ENCODE data around the gene ABLIM1. TPM values are rescaled to one million over a fixed set of nuclear protein-coding genes. Genes with fewer than 3 reads are reported as not detected.

The ABLIM1 gene
- total RNA-seq, 2 experiments from 2014 or later: 91.5 to 97.9 TPM

DNA sequence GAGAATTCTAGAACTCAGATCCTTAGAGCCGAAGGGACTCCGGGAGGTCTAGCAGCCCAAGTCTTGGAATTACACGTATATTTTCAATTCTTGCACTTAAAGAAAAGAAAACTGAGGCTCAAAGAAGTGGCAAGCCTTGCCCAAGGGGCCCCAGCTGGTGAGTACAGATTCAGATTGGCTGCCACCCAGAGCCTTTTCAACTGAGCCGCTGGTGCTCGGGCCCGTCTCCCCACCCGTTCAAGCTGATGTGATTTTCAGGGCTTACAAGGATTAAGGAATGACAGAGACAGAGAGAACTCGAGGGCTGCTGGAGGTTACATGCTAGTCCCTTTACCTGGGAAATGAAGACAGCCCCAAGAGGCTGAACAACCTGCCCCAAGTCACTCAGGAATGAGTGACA lies 117.8 kb downstream of the ABLIM1 start:
- DNase-seq: no peak
- ChIA-PET POLR2A (interaction anchor here (1.3 to 10.0 kb wide), 4 partner anchors 10 to 41 kb away, joined by 3 to 211 read pairs (median 40); no protein-coding TSS in a partner anchor), CTCF (interaction anchor here (1.2 to 8.8 kb wide), 6 partner anchors 10 to 236 kb away, joined by 3 to 93 read pairs (median 8); no protein-coding TSS in a partner anchor)
- Mint-ChIP-seq H3K27me3 (no peaks in the 10 kb centered on the region), H3K4me1 (peaks cover 84% of the 10 kb centered on the region), H3K9me3 (peaks cover 2% of the 10 kb centered on the region), H3K4me3 (no peak overlapping the region), H3K36me3 (ENCODE audit: low read depth) (peaks cover 4% of the 10 kb centered on the region), H3K27ac (peak overlapping the region; percentile 98)

DNA sequence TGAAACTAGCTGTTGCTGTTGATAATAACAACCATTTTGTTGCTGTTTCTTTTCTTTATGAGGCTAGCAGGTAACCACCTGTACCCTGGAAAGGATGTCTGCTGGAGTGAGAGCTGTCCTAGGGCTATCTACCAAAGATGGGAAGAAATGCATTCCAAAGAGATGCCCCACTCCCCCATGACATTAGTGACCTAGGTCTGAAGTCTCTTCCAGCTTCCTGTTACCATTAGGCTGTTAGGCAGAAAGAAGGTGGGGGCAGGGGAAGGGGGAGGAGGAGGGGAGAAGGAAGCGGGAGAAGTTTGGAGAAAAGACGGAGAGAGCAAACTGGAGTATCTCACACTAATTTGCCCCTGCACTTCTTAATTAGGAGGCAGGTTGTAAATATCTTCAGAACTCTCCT lies 118.5 kb downstream of the ABLIM1 start:
- Mint-ChIP-seq H3K27me3 (no peaks in the 10 kb centered on the region), H3K9me3 (peaks cover 2% of the 10 kb centered on the region), H3K4me1 (peaks cover 78% of the 10 kb centered on the region), H3K36me3 (ENCODE audit: low read depth) (peaks cover 4% of the 10 kb centered on the region), H3K4me3 (no peak overlapping the region), H3K27ac (peak overlapping the region; percentile 98)
- no peak for DNase-seq
- ChIA-PET POLR2A (interaction anchor here (0.9 to 10.0 kb wide), 6 partner anchors 9 to 282 kb away, joined by 3 to 211 read pairs (median 4); partner anchors contain the start of gene FHIP2A), CTCF (interaction anchor here (0.8 to 8.8 kb wide), 6 partner anchors 14 to 235 kb away, joined by 3 to 93 read pairs (median 5); no protein-coding TSS in a partner anchor)

GRCh38 chr10:114538181-114538906 lies 119.7 kb downstream of the ABLIM1 start:
- H3K27me3 Mint-ChIP-seq: no peaks in the 10 kb centered on the region
- peaks cover 2% of the 10 kb centered on the region for H3K9me3 Mint-ChIP-seq
- DNase-seq: peak; percentile 75
- H3K4me1 Mint-ChIP-seq: peaks cover 65% of the 10 kb centered on the region
- ChIA-PET POLR2A (interaction anchor here (1.2 to 10.0 kb wide), 4 partner anchors 8 to 263 kb away, joined by 3 to 211 read pairs (median 40); no protein-coding TSS in a partner anchor), CTCF (interaction anchor here (1.4 to 8.8 kb wide), 3 partner anchors 12 to 50 kb away, joined by 7 to 93 read pairs (median 14); no protein-coding TSS in a partner anchor)
- H3K4me3 Mint-ChIP-seq: no peak overlapping the region
- peak overlapping the region; percentile 53 for H3K27ac Mint-ChIP-seq
- peaks cover 7% of the 10 kb centered on the region for H3K36me3 Mint-ChIP-seq (ENCODE audit: low read depth)

DNA sequence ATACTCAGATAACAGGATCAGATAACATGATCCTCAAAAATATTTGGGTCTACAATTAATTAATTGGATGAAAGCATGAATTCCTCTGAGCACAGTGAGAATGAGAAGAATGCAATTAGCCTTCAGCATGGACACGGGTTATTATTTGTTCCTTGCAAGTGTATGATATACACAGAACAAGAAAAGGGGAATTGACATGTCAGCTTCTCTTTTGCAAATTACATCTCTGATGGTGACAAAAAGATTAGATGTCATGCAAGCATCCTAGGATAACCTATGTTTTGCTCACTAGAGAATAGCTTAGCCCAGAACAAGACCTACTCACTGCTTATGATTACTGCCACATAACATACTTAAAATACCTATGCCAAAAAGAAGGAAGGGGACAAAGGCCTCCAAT lies 120.3 kb downstream of the ABLIM1 start:
- Mint-ChIP-seq H3K4me3 (no peak overlapping the region), H3K9me3 (peaks cover 2% of the 10 kb centered on the region), H3K4me1 (peaks cover 59% of the 10 kb centered on the region), H3K36me3 (ENCODE audit: low read depth) (peaks cover 8% of the 10 kb centered on the region), H3K27me3 (no peaks in the 10 kb centered on the region), H3K27ac (no peak overlapping the region)
- DNase-seq: no peak
- CTCF ChIA-PET: interaction anchor here (2.7 kb wide), 1 partner anchor 11 kb away, joined by 14 read pairs; no protein-coding TSS in a partner anchor
- POLR2A ChIA-PET: interaction anchor here (8.5 to 10.0 kb wide), 2 partner anchors 13 to 39 kb away, joined by 74 to 211 read pairs; no protein-coding TSS in a partner anchor

DNA sequence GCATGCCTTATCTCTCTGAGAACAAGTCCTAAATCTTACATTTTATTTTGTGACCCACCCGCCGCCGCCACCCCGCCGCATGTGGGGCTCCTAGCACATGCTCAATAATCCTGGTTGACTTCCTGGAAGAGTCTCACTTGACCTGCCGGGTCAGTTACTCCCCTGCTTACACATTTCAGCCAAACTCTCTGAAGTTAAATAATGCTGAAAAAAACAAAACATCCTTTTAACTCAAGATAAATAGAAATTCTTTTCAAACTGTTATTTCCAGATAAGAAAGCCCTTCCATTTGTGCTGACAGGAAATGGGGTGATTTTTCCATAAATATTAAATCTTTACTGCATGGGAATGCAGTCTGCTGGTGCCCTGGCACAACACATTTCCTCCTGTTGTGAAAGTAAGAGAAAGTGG lies 123.5 kb downstream of the ABLIM1 start:
- H3K9me3 Mint-ChIP-seq: peaks cover 2% of the 10 kb centered on the region
- CTCF ChIA-PET: interaction anchor here (1.0 kb wide), 2 partner anchors 14 to 63 kb away, joined by 3 read pairs; no protein-coding TSS in a partner anchor
- H3K27ac Mint-ChIP-seq: no peak overlapping the region
- H3K27me3 Mint-ChIP-seq: no peaks in the 10 kb centered on the region
- POLR2A ChIA-PET: interaction anchor here (1.9 kb wide), 1 partner anchor 9 kb away, joined by 5 read pairs; no protein-coding TSS in a partner anchor
- DNase-seq: no peak
- no peak overlapping the region for H3K4me3 Mint-ChIP-seq
- peaks cover 28% of the 10 kb centered on the region for H3K4me1 Mint-ChIP-seq
- H3K36me3 Mint-ChIP-seq (ENCODE audit: low read depth): peaks cover 12% of the 10 kb centered on the region

GRCh38 chr10:114532226-114532625 lies 125.8 kb downstream of the ABLIM1 start:
- CTCF ChIA-PET: interaction anchor here (0.6 kb wide), 1 partner anchor 12 kb away, joined by 3 read pairs; no protein-coding TSS in a partner anchor
- peaks cover 17% of the 10 kb centered on the region for H3K36me3 Mint-ChIP-seq (ENCODE audit: low read depth)
- no peak overlapping the region for H3K27ac Mint-ChIP-seq
- H3K27me3 Mint-ChIP-seq: no peaks in the 10 kb centered on the region
- peaks cover 2% of the 10 kb centered on the region for H3K9me3 Mint-ChIP-seq
- POLR2A ChIA-PET: interaction anchor here (3.7 kb wide), 1 partner anchor 11 kb away, joined by 16 read pairs; no protein-coding TSS in a partner anchor
- no peak overlapping the region for H3K4me3 Mint-ChIP-seq
- DNase-seq: no peak
- H3K4me1 Mint-ChIP-seq: peaks cover 6% of the 10 kb centered on the region

GRCh38 chr10:114526504-114527238 lies 131.4 kb downstream of the ABLIM1 start:
- POLR2A ChIA-PET: interaction anchor here (0.9 to 7.8 kb wide), 18 partner anchors 8 to 296 kb away, joined by 3 to 211 read pairs (median 5); no protein-coding TSS in a partner anchor
- Mint-ChIP-seq H3K4me3 (peak overlapping the region; percentile 86), H3K27ac (peak overlapping the region; percentile 92), H3K4me1 (peaks cover 52% of the 10 kb centered on the region), H3K36me3 (ENCODE audit: low read depth) (peaks cover 25% of the 10 kb centered on the region), H3K27me3 (no peaks in the 10 kb centered on the region), H3K9me3 (no peaks in the 10 kb centered on the region)
- DNase-seq: peak; percentile 91
- CTCF ChIA-PET: interaction anchor here (0.7 to 6.0 kb wide), 20 partner anchors 8 to 413 kb away, joined by 3 to 93 read pairs (median 4); partner anchors contain the start of gene FHIP2A

DNA sequence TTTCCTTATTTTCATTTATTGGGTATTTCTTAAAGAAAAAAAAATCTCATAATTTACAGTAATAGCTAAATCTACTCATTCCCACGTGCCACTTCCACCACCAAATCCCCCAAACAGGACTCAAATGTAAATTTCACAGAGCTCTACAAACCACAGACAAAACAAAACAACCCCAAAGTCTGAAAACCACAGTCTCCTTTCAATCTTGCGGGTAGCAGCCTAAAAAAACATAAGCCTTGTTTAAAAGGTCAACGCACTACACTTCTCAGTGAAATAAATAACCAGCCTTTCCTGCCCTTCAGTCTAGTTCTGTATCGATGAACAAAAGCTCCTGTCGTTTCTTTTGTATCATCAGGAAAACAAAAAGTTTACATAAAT lies 132.0 kb downstream of the ABLIM1 start:
- DNase-seq: no peak
- ChIA-PET CTCF (interaction anchor here (0.6 to 6.0 kb wide), 18 partner anchors 11 to 413 kb away, joined by 3 to 93 read pairs (median 4); no protein-coding TSS in a partner anchor), POLR2A (interaction anchor here (0.9 to 7.8 kb wide), 15 partner anchors 8 to 296 kb away, joined by 3 to 211 read pairs (median 5); no protein-coding TSS in a partner anchor)
- H3K27me3 Mint-ChIP-seq: no peaks in the 10 kb centered on the region
- H3K27ac Mint-ChIP-seq: peak overlapping the region; percentile 92
- H3K4me1 Mint-ChIP-seq: peaks cover 57% of the 10 kb centered on the region
- no peaks in the 10 kb centered on the region for H3K9me3 Mint-ChIP-seq
- H3K36me3 Mint-ChIP-seq (ENCODE audit: low read depth): peaks cover 31% of the 10 kb centered on the region
- H3K4me3 Mint-ChIP-seq: peak overlapping the region; percentile 86

DNA sequence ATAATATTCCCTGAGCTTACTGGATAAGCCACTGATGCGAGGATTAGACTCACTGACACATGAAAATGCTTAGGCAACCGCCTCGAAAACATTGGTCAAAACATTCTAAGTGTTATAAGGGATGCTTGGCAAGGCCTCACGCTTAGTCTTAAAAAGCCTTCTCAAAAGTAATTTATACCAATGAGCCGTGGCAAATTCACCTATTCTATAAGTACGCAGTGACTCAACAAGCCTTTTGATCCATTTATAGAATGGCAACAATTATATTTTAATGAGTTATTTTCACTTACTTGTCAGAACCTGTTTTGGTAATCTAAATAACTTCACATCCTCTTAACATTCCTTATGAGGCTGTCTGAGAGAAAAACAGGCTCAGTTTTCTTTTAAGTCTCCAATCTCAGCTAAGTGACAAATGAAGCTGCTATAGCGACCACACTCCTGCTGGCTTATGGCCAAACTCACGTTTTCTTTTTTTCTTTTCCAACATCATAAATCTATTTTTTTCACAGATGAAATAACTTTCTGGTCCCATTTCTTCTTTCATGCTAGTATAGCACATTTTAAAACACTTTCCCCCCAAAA lies 132.6 kb downstream of the ABLIM1 start:
- H3K36me3 Mint-ChIP-seq (ENCODE audit: low read depth): peaks cover 34% of the 10 kb centered on the region
- H3K4me3 Mint-ChIP-seq: peak overlapping the region; percentile 86
- H3K27ac Mint-ChIP-seq: peak overlapping the region; percentile 92
- H3K9me3 Mint-ChIP-seq: no peaks in the 10 kb centered on the region
- POLR2A ChIA-PET: interaction anchor here (1.1 to 7.8 kb wide), 10 partner anchors 9 to 297 kb away, joined by 3 to 211 read pairs (median 10); no protein-coding TSS in a partner anchor
- DNase-seq: no peak
- H3K4me1 Mint-ChIP-seq: peaks cover 59% of the 10 kb centered on the region
- CTCF ChIA-PET: interaction anchor here (0.6 to 6.0 kb wide), 11 partner anchors 18 to 414 kb away, joined by 3 to 93 read pairs (median 4); no protein-coding TSS in a partner anchor
- H3K27me3 Mint-ChIP-seq: no peaks in the 10 kb centered on the region

- Mint-ChIP-seq H3K27me3 (no peaks in the 10 kb centered on the region), H3K9me3 (no peaks in the 10 kb centered on the region), H3K4me3 (peak overlapping the region; percentile 86), H3K4me1 (peaks cover 71% of the 10 kb centered on the region), H3K36me3 (ENCODE audit: low read depth) (peaks cover 40% of the 10 kb centered on the region), H3K27ac (no peak overlapping the region)
- no peak for DNase-seq
- CTCF ChIA-PET: interaction anchor here (0.5 to 6.0 kb wide), 5 partner anchors 19 to 458 kb away, joined by 3 to 93 read pairs (median 5); no protein-coding TSS in a partner anchor
- POLR2A ChIA-PET: interaction anchor here (0.7 to 7.8 kb wide), 4 partner anchors 9 to 52 kb away, joined by 3 to 211 read pairs (median 32); no protein-coding TSS in a partner anchor
Measured at GRCh38 chr10:114523876-114524275, 134.2 kb downstream of the ABLIM1 start.

DNA sequence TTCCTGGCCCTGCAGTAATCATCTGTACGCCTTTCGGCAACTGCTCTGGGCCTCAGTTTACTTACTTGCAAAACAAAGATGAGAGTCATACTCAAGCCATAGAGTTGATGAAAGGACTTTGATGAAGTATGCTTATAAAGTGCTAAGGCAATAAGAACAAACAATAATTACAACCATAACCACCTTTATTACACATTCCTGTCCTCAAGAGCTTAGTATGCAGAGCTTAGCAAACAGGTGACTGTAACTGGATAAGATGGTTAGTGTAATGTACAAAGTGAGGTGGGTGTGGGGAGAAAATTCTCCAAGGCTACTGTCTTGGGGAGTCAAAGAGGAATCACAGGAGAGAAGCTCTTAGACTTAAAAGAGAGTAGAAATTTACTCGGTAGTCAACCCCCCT lies 136.8 kb downstream of the ABLIM1 start:
- ChIA-PET CTCF (interaction anchor here (0.8 to 1.3 kb wide), 3 partner anchors 23 to 51 kb away, joined by 3 to 4 read pairs (median 3); no protein-coding TSS in a partner anchor), POLR2A (interaction anchor here (7.8 kb wide), 1 partner anchor 20 kb away, joined by 211 read pairs; no protein-coding TSS in a partner anchor)
- Mint-ChIP-seq H3K36me3 (ENCODE audit: low read depth) (peaks cover 37% of the 10 kb centered on the region), H3K4me1 (peaks cover 75% of the 10 kb centered on the region), H3K27ac (no peak overlapping the region), H3K4me3 (no peak overlapping the region), H3K9me3 (no peaks in the 10 kb centered on the region), H3K27me3 (no peaks in the 10 kb centered on the region)
- DNase-seq: no peak
